BLaER1 treated with 17β-estradiol and CSF1 and Interleukin-3, amounts not matched to agents 10 nM and 100 nM (cell line): ENCODE measurements around the gene CCNA2.

Experiments used
- H3K27ac ChIP-seq, 11 experiments: shearing (Covaris generic); formaldehyde crosslinking; 2 replicates each; pipeline ENCODE4 v1.8.1; 2022
- H3K27me3 ChIP-seq, 11 experiments: shearing (Covaris generic); formaldehyde crosslinking; 2 replicates each; pipeline ENCODE4 v1.8.1; 2022
- H3K36me3 ChIP-seq, 11 experiments: shearing (Covaris generic); formaldehyde crosslinking; 2 replicates each; pipeline ENCODE4 v1.8.1; 2022
- H3K4me1 ChIP-seq, 10 experiments: shearing (Covaris generic); formaldehyde crosslinking; 2 replicates each; pipeline ENCODE4 v1.8.1; 2022
- H3K4me2 ChIP-seq, 11 experiments: shearing (Covaris generic); formaldehyde crosslinking; 2 replicates each; pipeline ENCODE4 v1.8.1; 2022
- H3K4me3 ChIP-seq, 10 experiments: shearing (Covaris generic); formaldehyde crosslinking; 2 replicates each; pipeline ENCODE4 v1.8.1; 2022
- H3K9ac ChIP-seq, 11 experiments: shearing (Covaris generic); formaldehyde crosslinking; 2 replicates each; pipeline ENCODE4 v1.8.1; 2022
- H3K9me3 ChIP-seq, 11 experiments: shearing (Covaris generic); formaldehyde crosslinking; replicated peaks in 1 of 11; 2 replicates each; pipeline ENCODE4 v1.8.1; 2022
- H4K20me1 ChIP-seq, 11 experiments: shearing (Covaris generic); formaldehyde crosslinking; 2 replicates each; pipeline ENCODE4 v1.8.1; 2022
- Cebpa-rat ChIP-seq, 11 experiments: shearing (Covaris generic); IDR thresholded peaks; 2 replicates each; pipeline ENCODE4 v1.8.1; 2022

CCNA2 gene

DNA sequence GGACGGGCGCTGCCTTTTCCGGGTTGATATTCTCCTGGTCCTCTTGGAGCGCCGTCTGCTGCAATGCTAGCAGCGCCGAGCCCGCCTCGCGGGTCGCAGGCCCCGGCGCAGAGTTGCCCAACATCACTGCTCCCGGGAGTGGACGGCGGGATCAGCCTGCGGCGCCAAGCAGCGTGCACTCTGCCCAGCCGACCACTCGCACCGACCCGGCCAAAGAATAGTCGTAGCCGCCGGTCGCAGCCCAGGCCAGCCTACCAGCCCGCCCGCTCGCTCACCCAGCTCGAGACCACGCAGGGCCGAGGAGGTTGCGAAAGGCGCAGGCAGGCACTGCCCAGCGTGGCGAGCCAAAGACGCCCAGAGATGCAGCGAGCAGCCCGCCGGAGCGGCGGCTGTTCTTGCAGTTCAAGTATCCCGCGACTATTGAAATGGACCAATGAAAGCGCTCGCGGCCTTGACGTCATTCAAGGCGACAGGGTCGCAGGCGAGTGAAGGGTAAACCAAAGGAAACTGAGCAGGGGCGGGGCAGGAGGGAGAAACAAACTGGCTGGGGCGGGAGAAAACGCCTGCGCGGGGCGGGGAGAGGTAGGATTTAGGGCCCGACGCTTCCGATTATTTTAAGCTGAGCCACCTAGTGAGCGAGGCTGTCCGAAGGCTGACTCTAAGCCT lies at the start of gene CCNA2:
TSS of gene CCNA2 (minus strand) at position 379 of the 666 bp plus-strand sequence. CDS start at position 124, 255 bp downstream.
- Histone ChIP-seq H3K4me1 (peaks cover 13 to 31% (median 21%) of the 10 kb centered on the region in 10 experiments), H3K4me3 (peak within 1 kb of the TSS; percentile 86 to 99 (median 96)), H3K9me3 (no peaks in the 10 kb centered on the region), H3K9ac (peak within 1 kb of the TSS; percentile 79 to 96 (median 91)), H3K4me2 (peak within 1 kb of the TSS; percentile 78 to 96 (median 91)), H3K27ac (peak within 1 kb of the TSS; percentile 62 to 94 (median 90); a peak in 21 of 22 replicates), H3K36me3 (peaks cover 6 to 52% (median 40%) of the 10 kb centered on the region in 11 experiments; a peak in 21 of 22 replicates), H4K20me1 (peaks cover 0 to 32% (median 9%) of the 10 kb centered on the region in 11 experiments; a peak in 9 of 22 replicates), H3K27me3 (no peaks in the 10 kb centered on the region)
- TF ChIP-seq Cebpa-rat (IDR thresholded peaks at IDR 0.05), result no peak; a peak in 1 of 22 replicates

DNA sequence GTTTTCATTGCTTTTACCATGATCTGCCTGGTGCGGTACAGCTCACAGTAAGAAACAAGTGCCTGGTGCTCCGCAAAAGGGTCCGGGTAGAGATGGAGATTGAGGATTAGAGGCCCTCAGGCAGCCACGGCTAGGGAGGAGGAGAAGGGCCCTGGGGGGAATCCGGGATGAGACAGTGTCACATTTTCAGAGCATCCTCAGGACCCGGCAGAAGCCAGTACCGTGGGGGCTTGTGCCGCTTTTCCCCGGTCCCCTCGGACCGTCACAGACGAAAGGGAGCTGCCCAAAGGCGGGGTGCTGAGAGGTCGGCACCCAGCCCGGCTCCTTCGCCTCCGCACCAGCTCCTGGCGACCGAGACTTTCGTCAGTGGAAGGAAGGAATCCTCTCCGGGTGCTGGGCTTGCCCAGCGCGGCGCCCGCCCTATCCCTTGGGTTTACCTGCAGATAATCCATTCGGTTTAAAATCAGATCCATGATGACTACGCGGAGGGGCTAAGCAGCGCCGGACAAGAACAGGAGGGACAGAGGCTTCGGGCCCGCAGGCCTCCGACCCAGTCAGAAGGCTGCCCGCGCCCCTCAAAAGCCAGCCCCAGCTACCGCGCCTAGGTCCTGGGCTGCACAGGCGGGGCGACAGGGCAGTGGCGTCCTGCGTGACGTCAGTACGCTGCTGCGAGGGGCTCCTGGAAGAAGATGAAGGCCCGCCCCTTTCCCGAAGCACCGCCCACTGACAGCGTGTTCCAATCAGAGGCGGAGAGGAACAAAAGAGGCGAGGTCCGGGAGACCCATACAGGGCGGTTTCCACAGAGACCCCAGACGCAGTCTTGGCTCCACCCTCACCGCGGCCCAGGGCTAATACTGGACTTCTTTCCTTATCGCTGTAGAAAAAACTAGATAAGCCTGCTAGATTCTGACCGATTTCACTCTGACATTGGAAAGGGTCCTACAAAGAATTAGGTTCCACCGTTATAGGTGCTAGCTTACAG lies 46.4 kb upstream of the CCNA2 start, which contains the start of gene BBS7:
TSS of gene BBS7 (minus strand) at position 634 of the 982 bp plus-strand sequence. CDS start at position 473, 161 bp downstream.
- no peak for TF ChIP-seq Cebpa-rat (IDR thresholded peaks at IDR 0.05)
- no peaks in the 10 kb centered on the region for H4K20me1 ChIP-seq
- no peaks in the 10 kb centered on the region for H3K27me3 ChIP-seq
- peak within 1 kb of the TSS; percentile 77 to 96 (median 87) for H3K4me2 ChIP-seq
- peaks cover 9 to 13% (median 10%) of the 10 kb centered on the region in 10 experiments; a peak in 19 of 20 replicates for H3K4me1 ChIP-seq
- peaks cover 0 to 5% (median 0%) of the 10 kb centered on the region in 11 experiments; a peak in 1 of 22 replicates for H3K9me3 ChIP-seq
- H3K9ac ChIP-seq, result peak within 1 kb of the TSS; percentile 72 to 85 (median 80)
- H3K36me3 ChIP-seq, result peaks cover 8 to 30% (median 18%) of the 10 kb centered on the region in 11 experiments; a peak in 21 of 22 replicates
- peak within 1 kb of the TSS; percentile 69 to 95 (median 85) for H3K4me3 ChIP-seq
- H3K27ac ChIP-seq, result peak within 1 kb of the TSS in 10 of 11 experiments; percentile 29 to 70 (median 61); a peak in 19 of 22 replicates

DNA sequence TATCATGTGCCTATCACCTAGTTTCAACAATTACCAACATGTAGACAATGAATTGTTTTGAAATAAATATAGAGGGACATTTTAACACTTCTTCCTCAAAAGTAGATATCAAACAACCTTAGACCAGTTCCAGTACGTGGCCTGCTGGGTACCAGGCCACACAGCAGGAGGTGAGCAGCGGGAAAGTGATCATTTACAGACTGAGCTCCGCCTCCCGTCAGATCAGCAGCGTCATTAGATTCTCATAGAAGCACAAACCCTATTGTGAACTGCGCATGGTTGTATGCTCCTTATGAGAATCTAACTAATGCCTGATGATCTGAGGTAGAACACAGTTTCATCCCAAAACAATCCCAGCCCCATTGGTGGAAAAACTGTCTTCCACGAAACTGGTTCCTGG lies 40.1 kb upstream of the CCNA2 start:
- no peak for TF ChIP-seq Cebpa-rat (IDR thresholded peaks at IDR 0.05)
- Histone ChIP-seq H3K9me3 (peaks cover 0 to 5% (median 0%) of the 10 kb centered on the region in 11 experiments; a peak in 1 of 22 replicates), H3K36me3 (peaks cover 27 to 70% (median 45%) of the 10 kb centered on the region in 11 experiments; a peak in 21 of 22 replicates), H3K9ac (no peak overlapping the region), H3K4me2 (no peak overlapping the region), H3K4me3 (no peak overlapping the region), H3K27me3 (no peaks in the 10 kb centered on the region), H4K20me1 (no peaks in the 10 kb centered on the region), H3K4me1 (peaks cover 0 to 5% (median under 1%) of the 10 kb centered on the region in 10 experiments; a peak in 10 of 20 replicates), H3K27ac (no peak overlapping the region)

DNA sequence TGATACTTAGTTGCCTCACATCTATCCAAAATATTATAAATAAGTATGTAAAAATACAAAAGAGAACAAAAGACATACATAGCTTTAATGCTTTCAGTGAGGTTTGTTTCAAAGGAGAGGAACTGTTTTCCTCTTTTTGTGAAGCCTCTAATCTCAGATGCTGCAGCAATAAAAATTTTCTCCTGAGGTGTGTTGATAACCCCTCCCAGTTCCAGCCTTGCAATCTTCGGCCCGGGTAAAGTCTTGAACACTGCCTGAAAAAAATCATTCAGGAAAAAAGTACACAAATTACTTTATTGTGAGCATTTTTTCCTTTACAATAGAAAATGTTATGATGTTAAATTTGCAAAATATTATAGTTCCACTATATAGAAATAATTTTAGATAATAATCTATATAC lies 37.7 kb upstream of the CCNA2 start:
- Histone ChIP-seq H3K27me3 (no peaks in the 10 kb centered on the region), H3K9ac (no peak overlapping the region), H3K4me2 (no peak overlapping the region), H3K4me1 (no peaks in the 10 kb centered on the region), H3K36me3 (peaks cover 23 to 75% (median 37%) of the 10 kb centered on the region in 11 experiments), H3K27ac (no peak overlapping the region), H3K4me3 (no peak overlapping the region), H3K9me3 (peaks cover 0 to 2% (median 0%) of the 10 kb centered on the region in 11 experiments; a peak in 1 of 22 replicates), H4K20me1 (no peaks in the 10 kb centered on the region)
- TF ChIP-seq Cebpa-rat (IDR thresholded peaks at IDR 0.05), result no peak

DNA sequence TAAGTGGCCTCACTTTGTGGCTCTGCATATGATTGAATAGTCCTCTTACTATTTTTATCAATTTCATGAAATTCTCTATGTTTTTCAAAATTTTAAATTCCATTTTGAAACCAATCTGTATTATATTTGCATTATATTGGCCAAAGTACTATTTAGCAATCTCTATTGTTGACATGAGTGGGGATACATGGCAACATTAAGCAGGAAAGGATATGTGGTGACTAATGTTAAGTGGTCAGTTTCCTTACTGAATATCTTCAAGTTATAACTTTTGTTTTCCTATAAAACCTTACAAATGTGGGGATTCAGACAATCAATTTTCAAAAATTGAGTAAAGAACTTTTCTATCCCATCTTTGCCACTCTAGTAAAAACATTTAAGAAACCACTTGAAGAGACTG lies 36.4 kb upstream of the CCNA2 start:
- TF ChIP-seq Cebpa-rat (IDR thresholded peaks at IDR 0.05), result no peak
- Histone ChIP-seq H3K9ac (no peak overlapping the region), H4K20me1 (no peaks in the 10 kb centered on the region), H3K27me3 (no peaks in the 10 kb centered on the region), H3K4me2 (no peak overlapping the region), H3K4me3 (no peak overlapping the region), H3K27ac (no peak overlapping the region), H3K4me1 (no peaks in the 10 kb centered on the region), H3K36me3 (peaks cover 11 to 64% (median 36%) of the 10 kb centered on the region in 11 experiments; a peak in 20 of 22 replicates), H3K9me3 (no peaks in the 10 kb centered on the region)

DNA sequence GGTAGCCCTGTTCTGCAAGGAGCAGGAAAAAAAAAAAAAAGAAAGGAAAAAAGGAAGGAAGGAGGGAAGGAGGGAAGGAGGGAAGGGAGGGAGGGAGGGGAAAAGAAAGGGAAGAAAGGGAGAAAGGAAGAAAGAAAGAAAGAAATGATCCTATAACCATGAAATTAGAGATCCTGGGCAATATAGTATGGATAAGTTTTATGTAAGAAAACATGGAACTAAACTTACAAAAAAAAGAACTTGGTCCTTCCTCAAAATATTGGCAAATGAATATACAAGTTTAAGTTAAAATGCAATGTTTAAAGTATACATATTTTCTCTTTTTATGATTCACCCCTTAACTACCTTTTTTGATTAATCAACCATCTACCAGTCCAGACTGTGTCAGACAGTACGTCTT lies 27.7 kb upstream of the CCNA2 start:
- Histone ChIP-seq H3K4me2 (no peak overlapping the region), H3K27me3 (no peaks in the 10 kb centered on the region), H4K20me1 (no peaks in the 10 kb centered on the region), H3K4me3 (no peak overlapping the region), H3K9ac (no peak overlapping the region), H3K4me1 (no peaks in the 10 kb centered on the region), H3K27ac (no peak overlapping the region), H3K9me3 (no peaks in the 10 kb centered on the region), H3K36me3 (peaks cover 11 to 60% (median 25%) of the 10 kb centered on the region in 11 experiments; a peak in 21 of 22 replicates)
- no peak for TF ChIP-seq Cebpa-rat (IDR thresholded peaks at IDR 0.05)

DNA sequence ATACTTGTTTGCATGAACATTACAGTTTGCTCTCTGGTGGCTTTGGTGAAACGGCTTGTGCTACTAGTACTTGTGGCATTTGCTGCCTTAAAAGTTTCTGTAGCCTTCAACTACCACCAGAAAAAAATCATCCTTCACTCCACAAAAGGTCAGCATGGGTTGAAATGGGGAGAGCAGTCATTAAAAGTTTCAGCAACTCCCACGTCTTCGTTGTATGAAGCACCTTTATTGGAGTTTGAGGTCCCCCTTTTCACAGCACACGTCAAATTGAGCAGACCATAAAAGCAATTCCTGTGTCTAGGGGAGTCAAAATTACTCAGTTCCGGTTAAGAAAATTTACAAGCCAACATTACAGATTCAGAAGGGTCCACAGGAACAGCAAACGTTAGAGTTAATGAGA lies 23.0 kb upstream of the CCNA2 start:
- Histone ChIP-seq H3K4me3 (no peak overlapping the region), H3K4me1 (no peaks in the 10 kb centered on the region), H3K27ac (no peak overlapping the region), H3K9ac (no peak overlapping the region), H3K27me3 (no peaks in the 10 kb centered on the region), H3K36me3 (peaks cover 25 to 77% (median 51%) of the 10 kb centered on the region in 11 experiments), H3K4me2 (no peak overlapping the region), H4K20me1 (no peaks in the 10 kb centered on the region), H3K9me3 (no peaks in the 10 kb centered on the region)
- no peak for TF ChIP-seq Cebpa-rat (IDR thresholded peaks at IDR 0.05)

DNA sequence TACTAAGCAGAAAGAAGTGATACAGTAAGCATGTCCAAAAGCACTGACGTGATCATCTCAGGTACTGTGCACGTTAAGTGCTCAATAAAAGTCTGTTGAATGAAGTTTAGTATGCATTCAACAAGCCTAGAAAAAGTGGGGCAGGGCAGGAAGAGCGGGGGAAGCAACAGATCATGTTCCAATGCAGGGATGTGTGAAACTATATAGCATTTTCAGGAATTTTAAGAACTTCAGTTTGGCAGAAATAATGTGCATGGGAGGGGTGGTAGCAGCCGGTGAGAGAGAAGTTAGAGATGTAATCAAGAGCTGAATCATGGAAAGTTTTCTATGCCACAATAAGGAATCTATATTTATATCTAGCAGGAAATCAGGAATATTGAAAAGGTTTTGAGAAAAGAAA lies 19.2 kb upstream of the CCNA2 start:
- no peaks in the 10 kb centered on the region for H3K9me3 ChIP-seq
- no peak overlapping the region for H3K4me3 ChIP-seq
- no peaks in the 10 kb centered on the region for H4K20me1 ChIP-seq
- H3K4me2 ChIP-seq, result no peak overlapping the region
- H3K27me3 ChIP-seq, result no peaks in the 10 kb centered on the region
- no peak overlapping the region for H3K27ac ChIP-seq
- no peak overlapping the region for H3K9ac ChIP-seq
- peaks cover 24 to 88% (median 53%) of the 10 kb centered on the region in 11 experiments for H3K36me3 ChIP-seq
- TF ChIP-seq Cebpa-rat (IDR thresholded peaks at IDR 0.05), result no peak
- H3K4me1 ChIP-seq, result no peaks in the 10 kb centered on the region

DNA sequence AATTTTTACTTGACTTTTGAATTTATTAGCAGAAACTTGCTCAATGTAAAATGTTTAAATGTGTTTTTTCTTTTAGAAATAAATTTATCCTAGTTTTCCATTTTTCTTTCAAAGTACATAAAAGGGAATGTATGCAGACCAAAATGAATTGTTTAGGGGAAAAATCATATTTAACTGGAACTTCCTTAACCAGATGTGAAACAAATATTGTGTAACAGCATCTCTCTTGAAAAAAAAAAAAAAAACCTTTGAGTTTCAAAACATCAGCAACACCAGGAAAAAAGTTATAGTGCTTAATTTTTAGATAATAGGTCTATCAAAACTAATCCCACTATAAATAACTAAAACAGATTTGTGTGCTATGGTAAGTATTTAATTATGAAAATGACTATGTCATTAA lies 14.5 kb upstream of the CCNA2 start:
- TF ChIP-seq Cebpa-rat (IDR thresholded peaks at IDR 0.05), result no peak
- Histone ChIP-seq H3K36me3 (peaks cover 13 to 83% (median 49%) of the 10 kb centered on the region in 11 experiments; a peak in 21 of 22 replicates), H4K20me1 (no peaks in the 10 kb centered on the region)

More for the DNA sequence above, 14.5 kb upstream of the CCNA2 start:
- H3K4me3 ChIP-seq, result no peak overlapping the region
- no peaks in the 10 kb centered on the region for H3K27me3 ChIP-seq
- no peak overlapping the region for H3K4me2 ChIP-seq
- no peak overlapping the region for H3K27ac ChIP-seq
- no peak overlapping the region for H3K9ac ChIP-seq
- no peaks in the 10 kb centered on the region for H3K4me1 ChIP-seq
- no peaks in the 10 kb centered on the region for H3K9me3 ChIP-seq
